Ovary (tissue), 3 donors: ENCODE results near the gene REV1.

Experiments
- POLR2A ChIP-seq: fragments of 450-650 bp; IDR thresholded peaks from one replicate; pipeline ENCODE4 v1.6.1; 2017; ENCODE audit warnings: antibody characterized with exemption, mild to moderate bottlenecking, moderate library complexity
- TF ChIP-seq, protein P1 (sequence below), 3 donors: fragments of 450-650 bp in 2 of 3; fragments of 200-600 bp in 1 of 3; IDR thresholded peaks; one replicate each; pipeline versions ENCODE4 v1.5.1 to v1.8.0; 2016 to 2022; ENCODE audit warnings: antibody characterized with exemption in 3 of 3, mild to moderate bottlenecking in 1 of 3
- donor health status: DM: no; HTN: no; CAD: no.

DNA sequence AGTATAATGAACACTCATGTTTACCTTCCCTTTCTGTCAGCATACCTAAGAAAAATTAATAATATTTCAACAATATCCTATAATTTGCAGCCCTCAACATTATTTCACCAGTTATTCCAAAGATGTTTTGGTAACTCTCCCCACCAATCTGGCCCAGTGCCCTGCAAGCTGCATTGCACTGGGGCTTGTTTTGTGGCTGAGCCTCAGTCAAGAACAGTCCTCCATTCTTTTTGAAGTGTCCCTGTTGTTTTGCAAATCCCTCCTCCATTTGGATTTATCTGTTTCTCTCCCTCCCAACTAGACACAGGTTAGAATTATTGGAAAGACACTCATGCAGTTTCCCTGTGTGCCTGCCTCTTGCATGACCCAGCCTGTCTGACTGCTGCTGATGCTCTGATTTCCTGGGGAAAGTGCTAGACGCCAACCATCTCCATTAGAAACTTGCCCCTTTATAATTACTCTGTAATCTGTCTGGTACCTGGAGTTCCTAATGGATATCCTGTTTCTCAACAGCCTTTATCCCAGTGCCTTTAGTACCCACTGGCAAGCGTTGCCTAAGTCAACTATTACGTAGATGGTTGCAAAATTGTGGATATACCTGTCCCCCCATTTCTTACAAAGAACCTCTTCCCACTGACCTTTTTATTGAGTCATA, 92.4 kb downstream of the REV1 start:
- TF ChIP-seq, protein P1, sequence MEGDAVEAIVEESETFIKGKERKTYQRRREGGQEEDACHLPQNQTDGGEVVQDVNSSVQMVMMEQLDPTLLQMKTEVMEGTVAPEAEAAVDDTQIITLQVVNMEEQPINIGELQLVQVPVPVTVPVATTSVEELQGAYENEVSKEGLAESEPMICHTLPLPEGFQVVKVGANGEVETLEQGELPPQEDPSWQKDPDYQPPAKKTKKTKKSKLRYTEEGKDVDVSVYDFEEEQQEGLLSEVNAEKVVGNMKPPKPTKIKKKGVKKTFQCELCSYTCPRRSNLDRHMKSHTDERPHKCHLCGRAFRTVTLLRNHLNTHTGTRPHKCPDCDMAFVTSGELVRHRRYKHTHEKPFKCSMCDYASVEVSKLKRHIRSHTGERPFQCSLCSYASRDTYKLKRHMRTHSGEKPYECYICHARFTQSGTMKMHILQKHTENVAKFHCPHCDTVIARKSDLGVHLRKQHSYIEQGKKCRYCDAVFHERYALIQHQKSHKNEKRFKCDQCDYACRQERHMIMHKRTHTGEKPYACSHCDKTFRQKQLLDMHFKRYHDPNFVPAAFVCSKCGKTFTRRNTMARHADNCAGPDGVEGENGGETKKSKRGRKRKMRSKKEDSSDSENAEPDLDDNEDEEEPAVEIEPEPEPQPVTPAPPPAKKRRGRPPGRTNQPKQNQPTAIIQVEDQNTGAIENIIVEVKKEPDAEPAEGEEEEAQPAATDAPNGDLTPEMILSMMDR (IDR thresholded peaks at IDR 0.05): no peak
- TF ChIP-seq POLR2A: no peak
